H1 (cell line): ENCODE results near the gene SPINK1. TPM values are rescaled to one million over a fixed set of nuclear protein-coding genes. Genes with fewer than 3 reads are reported as not detected.

ENCODE experiments used
- CTCF ChIA-PET: fragments of 300-600 bp; sonication (Branson Sonifier 250); formaldehyde crosslinking; loops from one replicate; lab custom pipeline; 2021; ENCODE audit not compliant: partially characterized antibody; lab: Charles Lee
- POLR2A ChIA-PET: fragments of 300-600 bp; sonication (Branson Sonifier 250); formaldehyde crosslinking; loops from one replicate; lab custom pipeline; 2021; ENCODE audit warnings: inconsistent platforms; ENCODE audit not compliant: partially characterized antibody; lab: Charles Lee
- DNase-seq, 2 experiments: peaks; one replicate each; pipeline versions ENCODE4 v3.0.0 to v3.0.0-alpha.2; 2010 to 2022; ENCODE audit warnings: low spot score in 2 of 2, low read depth in 1 of 2, mixed read lengths in 1 of 2
- FAIRE-seq: peaks from 2 replicates; lab custom pipeline; 2011; peaks lifted over from hg19 to GRCh38; lab: Jason Lieb, UNC
- H2AFZ ChIP-seq: 2 replicates; pipeline ENCODE4 v1.8.1; 2012; ENCODE audit warnings: low read length, inconsistent platforms
- H2AK5ac ChIP-seq: 2 replicates; pipeline ENCODE4 v1.6.1; 2013; ENCODE audit warnings: low read depth, low read length
- H2BK120ac ChIP-seq: replicated peaks from 2 replicates; pipeline ENCODE3; 2013; ENCODE audit warnings: low read depth, low read length, inconsistent platforms
- H2BK12ac ChIP-seq: 2 replicates; pipeline ENCODE4 v1.6.1; 2013; ENCODE audit warnings: low read depth, low read length
- H2BK15ac ChIP-seq: 2 replicates; pipeline ENCODE4 v1.6.1; 2013; ENCODE audit warnings: low read length
- H2BK20ac ChIP-seq: 2 replicates; pipeline ENCODE4 v1.6.1; 2013; ENCODE audit warnings: low read length
- H2BK5ac ChIP-seq: 2 replicates; pipeline ENCODE4 v1.6.1; 2013; ENCODE audit warnings: low read depth, low read length
- H3K14ac ChIP-seq: 2 replicates; pipeline ENCODE4 v1.6.1; 2013; ENCODE audit warnings: inconsistent platforms; ENCODE audit not compliant: insufficient read length
- H3K18ac ChIP-seq: 2 replicates; pipeline ENCODE4 v1.6.1; 2013; ENCODE audit warnings: low read length; ENCODE audit errors: extremely low read depth
- H3K23ac ChIP-seq: 2 replicates; pipeline ENCODE4 v1.6.1; 2013; ENCODE audit warnings: inconsistent platforms; ENCODE audit not compliant: insufficient read length
- H3K23me2 ChIP-seq: 2 replicates; pipeline ENCODE4 v1.6.1; 2013; ENCODE audit warnings: low read depth, low read length
- H3K27ac ChIP-seq: 2 replicates; pipeline ENCODE4 v1.6.1; 2011; ENCODE audit warnings: low read depth, low read length, inconsistent platforms
- H3K27me3 ChIP-seq, 4 experiments: replicated peaks in 1 of 4; 1 replicate in 1 of 4; 2 replicates in 3 of 4; pipeline versions ENCODE4 v1.6.1 to v1.8.1; 2011 to 2013; ENCODE audit warnings: low read length in 3 of 4, mild to moderate bottlenecking in 3 of 4, inconsistent platforms in 2 of 4, mixed read lengths in 2 of 4, moderate library complexity in 1 of 4; ENCODE audit not compliant: control insufficient read depth in 3 of 4, insufficient read depth in 3 of 4; ENCODE audit errors: extremely low read depth in 1 of 4
- H3K36me3 ChIP-seq, 4 experiments: 2 replicates each; pipeline versions ENCODE4 v1.6.1 to v1.8.1; 2011 to 2013; ENCODE audit warnings: mild to moderate bottlenecking in 4 of 4, low read length in 3 of 4, moderate library complexity in 2 of 4, control low read depth in 1 of 4, inconsistent platforms in 1 of 4; ENCODE audit not compliant: insufficient read depth in 4 of 4, control insufficient read depth in 2 of 4
- H3K4ac ChIP-seq: replicated peaks from 2 replicates; pipeline ENCODE3; 2013; ENCODE audit warnings: low read length, low read depth, mixed read lengths, inconsistent platforms; ENCODE audit not compliant: insufficient read length
- H3K4me1 ChIP-seq, 4 experiments: replicated peaks in 1 of 4; 1 replicate in 1 of 4; 2 replicates in 3 of 4; pipeline versions ENCODE4 v1.6.1 to v1.8.1; 2011 to 2013; ENCODE audit warnings: low read length in 3 of 4, inconsistent platforms in 2 of 4, mixed read lengths in 1 of 4; ENCODE audit not compliant: insufficient read depth in 4 of 4, control insufficient read depth in 3 of 4
- H3K4me2 ChIP-seq, 2 experiments: 2 replicates each; pipeline versions ENCODE4 v1.6.1 to v1.8.1; 2011 to 2013; ENCODE audit warnings: low read depth in 2 of 2, low read length in 2 of 2, control low read depth in 1 of 2, inconsistent platforms in 1 of 2, mild to moderate bottlenecking in 1 of 2; ENCODE audit not compliant: insufficient read depth in 1 of 2
- H3K4me3 ChIP-seq, 4 experiments: fragments of 200-600, 300-600 bp in 1 of 4; sonication (generic), shearing (Covaris generic), sonication (Bioruptor Twin) in 1 of 4; 2 replicates each; pipeline versions ENCODE4 v1.5.1 to v1.8.1; 2011 to 2016; ENCODE audit warnings: low read length in 4 of 4, low read depth in 3 of 4, control low read depth in 2 of 4, inconsistent platforms in 2 of 4, mild to moderate bottlenecking in 2 of 4, mixed read lengths in 1 of 4, moderate library complexity in 1 of 4; ENCODE audit not compliant: insufficient read depth in 2 of 4; ENCODE audit errors: extremely low read depth in 1 of 4
- H3K56ac ChIP-seq: replicated peaks from 2 replicates; pipeline ENCODE3; 2013; ENCODE audit warnings: low read depth, mild to moderate bottlenecking, mixed read lengths, low read length, inconsistent platforms; ENCODE audit not compliant: insufficient read length
- H3K79me1 ChIP-seq: 2 replicates; pipeline ENCODE4 v1.6.1; 2013; ENCODE audit warnings: low read depth, low read length, control low read depth
- H3K79me2 ChIP-seq, 2 experiments: 2 replicates each; pipeline versions ENCODE4 v1.6.1 to v1.8.1; 2012 to 2013; ENCODE audit warnings: low read length in 2 of 2, mild to moderate bottlenecking in 2 of 2, inconsistent platforms in 1 of 2; ENCODE audit not compliant: insufficient read depth in 2 of 2, control insufficient read depth in 1 of 2
- H3K9ac ChIP-seq, 4 experiments: replicated peaks in 1 of 4; 1 replicate in 1 of 4; 2 replicates in 3 of 4; pipeline versions ENCODE4 v1.6.1 to v1.8.1; 2011 to 2013; ENCODE audit warnings: low read depth in 3 of 4, low read length in 3 of 4, control low read depth in 2 of 4, mild to moderate bottlenecking in 2 of 4, moderate library complexity in 2 of 4, inconsistent platforms in 1 of 4; ENCODE audit errors: extremely low read depth in 1 of 4
- H3K9me3 ChIP-seq, 2 experiments: 2 replicates each; pipeline versions ENCODE4 v1.6.1 to v1.8.1; 2012 to 2013; ENCODE audit warnings: mild to moderate bottlenecking in 2 of 2, moderate library complexity in 2 of 2, control low read depth in 1 of 2, inconsistent platforms in 1 of 2, low read depth in 1 of 2, low read length in 1 of 2, mixed read lengths in 1 of 2; ENCODE audit not compliant: insufficient read depth in 2 of 2
- H4K20me1 ChIP-seq, 2 experiments: replicated peaks in 1 of 2; 2 replicates each; pipeline versions ENCODE3 to v1.8.1; 2011 to 2013; ENCODE audit warnings: inconsistent platforms in 2 of 2, low read length in 2 of 2, mild to moderate bottlenecking in 1 of 2; ENCODE audit not compliant: insufficient read depth in 2 of 2, control insufficient read depth in 1 of 2
- H4K5ac ChIP-seq: 2 replicates; pipeline ENCODE4 v1.6.1; 2013; ENCODE audit warnings: low read length, low read depth, mixed read lengths, inconsistent platforms; ENCODE audit not compliant: insufficient read length
- H4K8ac ChIP-seq: 2 replicates; pipeline ENCODE4 v1.8.0; 2013; ENCODE audit warnings: mild to moderate bottlenecking, moderate library complexity, low read length, inconsistent platforms; ENCODE audit not compliant: insufficient read depth; ENCODE audit errors: extremely low read depth
- H4K91ac ChIP-seq: replicated peaks from 2 replicates; pipeline ENCODE3; 2013; ENCODE audit warnings: low read length, mixed read lengths, inconsistent platforms; ENCODE audit not compliant: insufficient read length
- GABPA ChIP-seq: IDR thresholded peaks from 2 replicates; pipeline ENCODE4 v1.6.1; 2011; ENCODE audit warnings: mild to moderate bottlenecking, low read length, moderate library complexity, borderline replicate concordance; ENCODE audit not compliant: insufficient read depth
- HDAC6 ChIP-seq: IDR thresholded peaks from one replicate; pipeline ENCODE4 v1.7.1; 2012; ENCODE audit warnings: low read depth, mild to moderate bottlenecking, inconsistent platforms, low read length, moderate library complexity
- MAFK ChIP-seq: IDR thresholded peaks from 2 replicates; pipeline ENCODE4 v1.6.1; 2012; ENCODE audit warnings: low read depth, mild to moderate bottlenecking, improper control_type of control experiment, low read length
- SRF ChIP-seq: IDR thresholded peaks from 2 replicates; pipeline ENCODE4 v1.6.1; 2011; ENCODE audit warnings: mild to moderate bottlenecking, low read depth, low read length, moderate library complexity
- WGBS, 2 experiments: shearing (Covaris generic) in 1 of 2; methylation state at CpG; one replicate each; pipeline versions ENCODE4 v1.1.6 to v1.1.7; 2013 to 2015; ENCODE audit warnings: low lambda C conversion rate in 2 of 2, mixed read lengths in 2 of 2, inconsistent platforms in 1 of 2, low coverage in 1 of 2, missing lambda C conversion rate in 1 of 2; ENCODE audit not compliant: insufficient replicate concordance in 2 of 2, insufficient coverage in 1 of 2, insufficient read length in 1 of 2; ENCODE audit errors: extremely low coverage in 1 of 2, missing lambda C conversion rate in 1 of 2; 5-methylcytosine and 5-hydroxymethylcytosine counted together
- polyA plus RNA-seq, 7 experiments: library from polyadenylated mRNA; depleted of rRNA in 3 of 7; stranded (reverse) in 5 of 7; unstranded in 2 of 7; fragments of >200 nt in 5 of 7; fragments of 200-250 nt in 2 of 7; gene quantifications; 1 replicate in 5 of 7; 2 replicates in 1 of 7; 4 replicates in 1 of 7; pipeline versions ENCODE4 v1.2.1 to v1.2.3, GENCODE V29; 2011 to 2013; ENCODE audit warnings: missing spikeins in 2 of 7, mixed read lengths in 2 of 7
- total RNA-seq: library from RNA; stranded (reverse); fragmentation: NEBNext Ultra II Directional; extraction: Animal tissue kit (Norgen Biotek cat#: 25700); gene quantifications from 2 replicates; pipeline ENCODE4 v1.2.1, GENCODE V29; 2021

SPINK1 gene
- total and polyA plus RNA-seq, 2 of the 8 experiments (the other 6 are each of a cell fraction or from before 2014, with no cell fraction given): 0.48 to 1.3 TPM

- Histone ChIP-seq H2BK120ac (no peak overlapping the region), H3K9ac (no peak overlapping the region), H3K23ac (no peak overlapping the region), H3K27ac (no peak overlapping the region), H4K91ac (no peak overlapping the region), H4K8ac (no peak overlapping the region), H3K4me3 (no peak overlapping the region), H3K79me1 (no peaks in the 10 kb centered on the region), H3K56ac (no peak overlapping the region), H3K23me2 (no peaks in the 10 kb centered on the region), H3K36me3 (no peaks in the 10 kb centered on the region), H2BK15ac (no peak overlapping the region), H4K20me1 (no peaks in the 10 kb centered on the region), H3K4me2 (no peak overlapping the region), H3K18ac (no peak overlapping the region), H3K27me3 (no peaks in the 10 kb centered on the region), H3K14ac (no peak overlapping the region), H3K79me2 (no peaks in the 10 kb centered on the region), H4K5ac (no peak overlapping the region), H2BK5ac (no peak overlapping the region), H2BK20ac (no peak overlapping the region), H2AFZ (no peak overlapping the region), H3K4ac (no peak overlapping the region), H3K9me3 (no peaks in the 10 kb centered on the region), H2AK5ac (no peak overlapping the region), H2BK12ac (no peak overlapping the region), H3K4me1 (0 out of 7 replicates have a peak, but pooled peaks cover 0 to 2% (median 0%) of the 10 kb centered on the region in 4 experiments)
- WGBS, 2 experiments: 93% methylated on average over 1 of the region's 1 CpG; no CpG with 5 or more reads in 1 of the 2 experiments
- DNase-seq (no peak), FAIRE-seq (no peak)
- ChIA-PET CTCF (interaction anchor here (1.1 to 1.8 kb wide), 2 partner anchors 19 to 169 kb away, joined by 3 to 4 read pairs; no protein-coding TSS in a partner anchor), POLR2A (no interaction called here)
- TF ChIP-seq GABPA (no peak), SRF (no peak), MAFK (no peak), HDAC6 (no peak)
Measured at GRCh38 chr5:147803926-147804325, 27.5 kb downstream of the SPINK1 start.
